Activated CD4-positive, CD25-positive, alpha-beta regulatory T cell treated with anti-CD3 and anti-CD28 coated beads, Interleukin-2, amount 50 U/mL, for 16 hours (primary cell): Measurements from ENCODE around the gene IL2RA.

Experiments
- DNase-seq: peaks from one replicate; pipeline ENCODE4 v3.0.0-alpha.2; 2020; ENCODE audit warnings: low read depth, low spot score

IL2RA gene

GRCh38 chr10:6040205-6040604 is 22.0 kb downstream of the IL2RA start:
- no peak for DNase-seq

DNA sequence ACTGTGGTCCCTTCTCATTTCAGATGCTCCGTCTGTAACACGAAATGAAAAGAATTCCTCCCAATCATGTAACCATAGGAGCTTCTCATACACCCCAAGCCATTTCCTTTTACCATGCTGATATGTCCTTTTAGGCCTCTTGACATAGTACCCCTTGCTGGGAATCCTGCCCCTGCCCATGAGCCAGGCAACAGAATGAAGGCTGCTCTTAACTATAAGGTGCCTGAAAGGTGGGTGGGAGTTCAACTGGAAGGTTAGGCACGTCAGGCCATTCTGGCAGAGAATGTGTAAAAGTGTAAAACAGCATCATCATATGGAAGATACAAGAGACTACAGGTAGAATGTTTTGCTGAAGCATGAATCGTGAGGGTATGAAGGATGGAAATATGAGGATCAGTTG is 22.5 kb downstream of the IL2RA start:
- no peak for DNase-seq

- no peak for DNase-seq
These were observed 24.0 kb downstream of the IL2RA start for GRCh38 chr10:6038071-6038631.

GRCh38 chr10:6037422-6037821 is 24.7 kb downstream of the IL2RA start:
- DNase-seq = no peak

DNA sequence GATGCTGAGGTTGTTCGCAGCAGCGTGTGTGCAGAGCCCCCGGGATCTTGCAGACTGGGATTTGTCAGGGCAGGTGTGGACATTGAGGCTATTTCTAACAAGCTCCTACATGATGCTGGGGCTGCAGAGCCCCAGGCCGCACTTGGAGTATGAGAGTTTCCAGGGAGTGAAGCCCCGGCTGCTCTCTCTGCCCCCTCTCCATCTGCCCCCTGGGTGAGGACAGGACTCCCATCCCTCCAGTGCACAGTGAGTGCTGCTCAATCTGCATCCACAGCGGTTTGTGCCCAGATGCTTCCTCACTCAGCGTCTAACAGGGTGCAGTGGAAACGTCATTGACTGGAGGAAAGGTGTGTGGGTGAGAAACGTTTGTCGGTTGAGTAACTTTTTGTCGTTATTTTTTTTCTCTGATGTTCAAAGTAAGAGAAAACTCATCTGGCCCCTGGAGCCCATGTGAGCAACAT is 25.3 kb downstream of the IL2RA start:
- DNase-seq = no peak

- no peak for DNase-seq
These were observed 26.1 kb downstream of the IL2RA start for GRCh38 chr10:6035931-6036575.

- no peak for DNase-seq
These were observed 26.9 kb downstream of the IL2RA start for GRCh38 chr10:6035101-6035834.

DNA sequence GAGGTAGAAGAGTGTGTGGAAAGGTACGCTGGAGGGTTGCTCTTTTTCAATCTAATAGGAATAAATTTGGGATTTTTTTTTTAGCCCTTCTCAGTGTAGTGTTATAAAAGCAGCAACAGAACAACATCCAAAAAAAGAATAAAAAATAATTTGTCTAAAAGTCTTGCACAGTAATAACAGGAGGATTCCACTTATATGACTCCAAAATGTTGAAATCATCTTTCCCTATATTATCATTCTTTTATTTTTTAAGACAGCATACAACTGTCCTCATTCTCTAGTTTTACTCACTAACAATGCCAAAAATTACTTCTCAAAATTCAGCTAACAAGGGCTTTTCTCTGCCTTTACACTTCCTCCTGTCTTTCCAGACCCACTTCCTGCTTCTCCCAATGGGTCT is 27.8 kb downstream of the IL2RA start:
- no peak for DNase-seq

- no peak for DNase-seq
These were observed 28.2 kb downstream of the IL2RA start for GRCh38 chr10:6033954-6034353.

- no peak for DNase-seq
These were observed 31.2 kb downstream of the IL2RA start for GRCh38 chr10:6030940-6031339.

DNA sequence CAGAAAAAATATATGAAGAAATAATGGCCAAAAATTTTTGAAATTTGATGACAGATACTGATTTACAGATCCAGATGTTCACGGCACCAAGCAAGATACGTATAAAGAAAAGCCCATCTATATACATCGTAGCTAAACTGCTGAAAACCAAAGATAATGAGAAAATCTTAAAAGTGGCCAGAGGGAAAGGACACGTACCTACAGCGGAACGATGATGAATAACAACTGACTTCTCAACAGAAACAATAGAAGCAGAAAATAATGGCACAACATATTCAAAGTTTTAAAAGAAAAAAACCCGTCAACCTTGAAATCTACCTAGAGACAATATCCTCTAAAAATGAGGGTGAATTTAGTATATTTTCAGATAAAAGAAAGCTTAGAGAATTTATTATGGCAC is 31.9 kb downstream of the IL2RA start:
- DNase-seq = no peak

GRCh38 chr10:6027929-6028328 is 34.2 kb downstream of the IL2RA start:
- DNase-seq = no peak

- DNase-seq = no peak
These were observed 36.4 kb downstream of the IL2RA start for GRCh38 chr10:6025683-6026255.

- DNase-seq = no peak
These were observed 37.9 kb downstream of the IL2RA start for GRCh38 chr10:6024334-6024682.

- no peak for DNase-seq
These were observed 38.4 kb downstream of the IL2RA start for GRCh38 chr10:6023661-6024333.

DNA sequence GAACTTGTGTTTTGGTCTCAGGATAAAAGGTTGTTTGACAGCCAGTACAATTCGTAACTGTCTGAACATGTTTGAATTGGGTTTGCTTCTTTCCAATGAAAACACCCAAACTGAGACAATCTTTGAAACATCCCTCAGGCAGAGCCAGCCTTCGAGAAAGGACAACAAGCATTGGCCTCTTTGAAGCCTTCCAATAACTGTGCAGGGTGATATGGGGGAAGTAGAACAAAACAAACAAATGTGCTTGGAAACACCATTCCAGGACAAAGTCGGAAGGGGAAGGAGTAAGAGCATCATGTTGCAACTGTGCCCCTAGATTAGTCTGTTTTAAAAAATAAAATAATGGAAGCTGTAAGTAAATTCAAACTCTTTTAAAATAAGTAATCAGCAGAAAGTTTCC is 39.5 kb downstream of the IL2RA start:
- DNase-seq = no peak

DNA sequence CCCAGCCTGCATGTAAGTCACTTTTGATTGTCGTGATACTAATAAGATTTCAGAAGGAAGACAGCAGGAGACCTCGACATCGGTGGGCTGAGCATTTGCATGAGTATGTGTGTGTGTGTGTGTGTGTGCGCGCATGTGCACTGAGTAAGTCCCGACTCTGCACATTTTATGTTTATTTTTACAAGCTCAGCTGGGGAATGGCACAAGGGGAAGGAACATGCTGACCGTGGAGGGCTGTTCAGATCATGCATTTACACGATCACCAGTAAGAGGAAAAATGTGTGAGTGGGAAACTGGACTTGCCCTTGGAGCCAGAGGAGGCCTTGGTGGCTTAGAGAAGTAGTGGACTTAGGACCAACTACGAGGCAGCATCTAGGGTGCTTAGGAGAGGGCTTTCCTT is 41.3 kb downstream of the IL2RA start:
- DNase-seq = no peak

- DNase-seq = no peak
These were observed 42.4 kb downstream of the IL2RA start for GRCh38 chr10:6019796-6020195.

GRCh38 chr10:6019010-6019782 is 43.0 kb downstream of the IL2RA start:
- DNase-seq = no peak

DNA sequence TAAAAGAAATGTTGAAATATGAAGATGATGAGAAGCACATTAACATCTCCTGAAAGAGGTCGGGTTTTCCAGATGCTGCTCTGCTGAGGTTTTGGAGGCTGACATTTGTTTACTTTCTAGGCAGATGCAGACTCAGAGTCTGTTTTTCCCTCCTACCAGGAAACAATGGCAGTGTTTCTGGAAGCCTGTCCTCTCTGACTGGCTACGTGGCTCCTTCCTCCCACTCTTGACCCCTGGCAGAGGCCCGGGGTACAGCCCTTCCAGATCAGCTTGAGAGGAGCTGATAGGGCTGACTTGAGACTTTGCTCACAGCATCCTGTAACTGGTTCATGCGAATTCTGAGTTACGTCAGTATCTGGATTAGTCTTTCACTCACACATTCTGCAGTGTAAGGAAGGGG is 43.7 kb downstream of the IL2RA start:
- DNase-seq = no peak

GRCh38 chr10:6017781-6018354 is 44.3 kb downstream of the IL2RA start:
- no peak for DNase-seq
